Tibial nerve (tissue), 4 donors: ENCODE data around the gene SAPCD2. TPM values are rescaled to one million over a fixed set of nuclear protein-coding genes. Genes with fewer than 3 reads are reported as not detected.

Experiments used
- DNase-seq, 2 donors: peaks; one replicate each; pipeline ENCODE4 v3.0.0-alpha.2; 2019; ENCODE audit warnings: low spot score in 2 of 2
- H3K27ac ChIP-seq, 4 donors: fragments of 200-600 bp; sonication (generic) in 3 of 4; one replicate each; pipeline ENCODE4 v1.5.1; 2017 to 2019; ENCODE audit warnings: mild to moderate bottlenecking in 1 of 4
- H3K27me3 ChIP-seq, 2 donors: fragments of 200-600 bp; sonication (generic) in 1 of 2; one replicate each; pipeline versions ENCODE4 v1.5.1 to v1.6.0; 2017 to 2019
- H3K36me3 ChIP-seq, 3 donors: fragments of 200-600 bp; sonication (generic); one replicate each; pipeline ENCODE4 v1.5.1; 2018 to 2019
- H3K4me1 ChIP-seq, 4 donors: fragments of 200-600 bp; sonication (generic) in 3 of 4; one replicate each; pipeline ENCODE4 v1.5.1; 2017 to 2019
- H3K4me3 ChIP-seq, 4 donors: fragments of 200-600 bp; sonication (generic) in 3 of 4; one replicate each; pipeline ENCODE4 v1.5.1; 2017 to 2019; ENCODE audit warnings: mild to moderate bottlenecking in 1 of 4, moderate library complexity in 1 of 4
- H3K9me3 ChIP-seq, 4 donors: fragments of 200-600 bp; sonication (generic) in 3 of 4; one replicate each; pipeline ENCODE4 v1.5.1; 2017 to 2019
- EP300 ChIP-seq, 2 donors: sonication (generic); formaldehyde crosslinking; IDR thresholded peaks; one replicate each; pipeline ENCODE4 v1.6.1; 2017; ENCODE audit warnings: antibody characterized with exemption in 2 of 2, mild to moderate bottlenecking in 1 of 2
- POLR2A ChIP-seq, 2 donors: fragments of 450-650 bp; IDR thresholded peaks; one replicate each; pipeline ENCODE4 v1.6.1; 2017; ENCODE audit warnings: antibody characterized with exemption in 2 of 2, mild to moderate bottlenecking in 2 of 2, moderate library complexity in 2 of 2
- WGBS, 2 donors: methylation state at CpG; one replicate each; pipeline ENCODE4 v1.1.5; 2018; 5-methylcytosine and 5-hydroxymethylcytosine counted together
- total RNA-seq, 4 donors: library from RNA; depleted of rRNA; stranded (reverse); fragments of >200 nt; gene quantifications; one replicate each; pipeline ENCODE4 v1.1.0, GENCODE V29; 2016
- TF ChIP-seq, protein P1 (sequence below), 5 experiments: fragments of 200-600 bp in 3 of 5; fragments of 450-650 bp in 2 of 5; sonication (generic) in 3 of 5; IDR thresholded peaks; one replicate each; pipeline ENCODE4 v1.5.1; 2016 to 2019; ENCODE audit warnings: antibody characterized with exemption in 5 of 5, mild to moderate bottlenecking in 3 of 5, moderate library complexity in 2 of 5

The SAPCD2 gene
- total RNA-seq, 4 donors from 2014 or later = 0.22 to 0.90 TPM; not detected in 2

- H3K4me1 ChIP-seq = peaks cover 0 to 54% (median 25%) of the 10 kb centered on the region in 4 donors
- no peaks in the 10 kb centered on the region for H3K9me3 ChIP-seq
- DNase-seq = no peak
- no peak for TF ChIP-seq EP300 (IDR thresholded peaks at IDR 0.05)
- TF ChIP-seq POLR2A (IDR thresholded peaks at IDR 0.05) = no peak
- TF ChIP-seq, protein P1, sequence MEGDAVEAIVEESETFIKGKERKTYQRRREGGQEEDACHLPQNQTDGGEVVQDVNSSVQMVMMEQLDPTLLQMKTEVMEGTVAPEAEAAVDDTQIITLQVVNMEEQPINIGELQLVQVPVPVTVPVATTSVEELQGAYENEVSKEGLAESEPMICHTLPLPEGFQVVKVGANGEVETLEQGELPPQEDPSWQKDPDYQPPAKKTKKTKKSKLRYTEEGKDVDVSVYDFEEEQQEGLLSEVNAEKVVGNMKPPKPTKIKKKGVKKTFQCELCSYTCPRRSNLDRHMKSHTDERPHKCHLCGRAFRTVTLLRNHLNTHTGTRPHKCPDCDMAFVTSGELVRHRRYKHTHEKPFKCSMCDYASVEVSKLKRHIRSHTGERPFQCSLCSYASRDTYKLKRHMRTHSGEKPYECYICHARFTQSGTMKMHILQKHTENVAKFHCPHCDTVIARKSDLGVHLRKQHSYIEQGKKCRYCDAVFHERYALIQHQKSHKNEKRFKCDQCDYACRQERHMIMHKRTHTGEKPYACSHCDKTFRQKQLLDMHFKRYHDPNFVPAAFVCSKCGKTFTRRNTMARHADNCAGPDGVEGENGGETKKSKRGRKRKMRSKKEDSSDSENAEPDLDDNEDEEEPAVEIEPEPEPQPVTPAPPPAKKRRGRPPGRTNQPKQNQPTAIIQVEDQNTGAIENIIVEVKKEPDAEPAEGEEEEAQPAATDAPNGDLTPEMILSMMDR (IDR thresholded peaks at IDR 0.05) = no peak
- peaks cover 0 to 16% (median 0%) of the 10 kb centered on the region in 3 donors for H3K36me3 ChIP-seq
- H3K27me3 ChIP-seq = peaks cover 0 to 19% of the 10 kb centered on the region in 2 donors
- 1 to 2% methylated on average over 17 to 29 of the region's 96 CpGs for WGBS, 2 donors
- peak overlapping the region in 3 of 4 donors; percentile 20 to 75 (median 51) for H3K27ac ChIP-seq
- peak overlapping the region; percentile 25 to 76 (median 60) for H3K4me3 ChIP-seq
Measured at GRCh38 chr9:137045294-137046087, 24.9 kb downstream of the SAPCD2 start.

DNA sequence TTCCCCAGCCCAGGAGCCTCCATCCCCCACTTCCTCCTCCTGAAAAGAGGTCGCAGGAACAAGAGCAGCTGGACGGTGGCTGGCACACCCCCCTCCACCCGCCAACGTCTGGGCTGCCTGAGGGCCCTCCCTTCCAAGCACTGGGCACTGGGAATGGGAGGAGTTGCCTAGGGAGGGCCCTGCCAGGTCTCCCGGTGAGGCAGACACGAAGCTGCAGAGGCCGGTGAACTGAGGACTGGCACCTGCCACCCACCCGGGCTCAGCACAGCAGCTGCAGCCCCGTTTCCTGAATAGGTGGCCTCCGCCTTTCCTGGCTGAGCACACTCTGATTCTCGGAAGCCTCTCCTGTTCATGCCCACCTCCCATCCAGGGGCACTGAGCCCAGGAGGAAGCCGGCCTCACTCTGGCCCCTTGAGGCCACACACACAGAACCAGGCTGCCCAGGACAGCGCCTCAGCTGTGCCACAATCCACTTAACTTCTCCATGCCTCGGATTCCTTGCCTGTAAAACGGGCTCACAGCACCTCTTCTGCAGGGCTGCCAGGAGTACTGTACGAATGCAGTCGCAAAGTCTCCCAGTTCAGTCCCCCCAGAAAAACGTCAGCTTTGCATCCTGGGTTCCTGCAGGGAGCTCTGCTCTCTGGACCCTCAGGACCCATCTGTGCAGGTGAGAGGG lies 25.7 kb downstream of the SAPCD2 start:
- peaks cover 0 to 52% (median 25%) of the 10 kb centered on the region in 4 donors for H3K4me1 ChIP-seq
- H3K27me3 ChIP-seq = peaks cover 0 to 17% of the 10 kb centered on the region in 2 donors
- H3K27ac ChIP-seq = peak overlapping the region in 2 of 4 donors; percentile 45 to 75
- TF ChIP-seq EP300 (IDR thresholded peaks at IDR 0.05) = no peak
- no peak for TF ChIP-seq POLR2A (IDR thresholded peaks at IDR 0.05)
- TF ChIP-seq, protein P1 (IDR thresholded peaks at IDR 0.05) = no peak
- no peaks in the 10 kb centered on the region for H3K9me3 ChIP-seq
- no peak for DNase-seq
- peaks cover 0 to 25% (median 0%) of the 10 kb centered on the region in 3 donors for H3K36me3 ChIP-seq
- H3K4me3 ChIP-seq = peak overlapping the region; percentile 25 to 76 (median 54)
- WGBS, 2 donors = 24 to 31% methylated on average over 6 to 18 of the region's 18 CpGs

DNA sequence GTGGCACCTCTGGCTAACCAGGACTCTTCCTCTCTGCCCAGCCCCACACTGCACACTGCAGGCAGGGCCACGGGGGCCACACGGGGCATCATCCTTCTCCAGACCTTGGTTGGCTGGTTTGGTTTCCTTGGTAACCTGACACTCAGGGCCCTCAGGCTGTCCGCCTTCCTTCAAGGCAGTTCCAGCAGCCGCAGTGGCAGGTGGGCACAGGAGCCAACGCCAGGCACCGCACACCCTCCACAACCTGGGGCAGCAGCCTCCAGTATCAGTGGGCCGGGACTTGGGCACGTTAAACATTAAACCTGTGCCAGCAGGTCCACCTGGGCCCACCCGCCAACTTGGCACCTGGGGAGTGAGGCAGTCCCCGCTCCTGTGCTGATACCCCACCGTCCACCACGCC lies 26.3 kb downstream of the SAPCD2 start:
- peaks cover 0 to 31% (median 0%) of the 10 kb centered on the region in 3 donors for H3K36me3 ChIP-seq
- peaks cover 0 to 46% (median 24%) of the 10 kb centered on the region in 4 donors for H3K4me1 ChIP-seq
- peak overlapping the region in 1 of 4 donors; percentile 67 for H3K27ac ChIP-seq

GRCh38 chr9:137042751-137043727 lies 27.3 kb downstream of the SAPCD2 start:
- Histone ChIP-seq H3K27ac (peak overlapping the region in 1 of 4 donors; percentile 67), H3K27me3 (peaks cover 0 to 1% of the 10 kb centered on the region in 2 donors), H3K4me3 (peak overlapping the region in 2 of 4 donors; percentile 9 to 76), H3K4me1 (peaks cover 0 to 40% (median 24%) of the 10 kb centered on the region in 4 donors), H3K9me3 (no peaks in the 10 kb centered on the region), H3K36me3 (peaks cover 0 to 41% (median 0%) of the 10 kb centered on the region in 3 donors)
- DNase-seq = no peak
- WGBS, 2 donors = 68 to 69% methylated on average over 25 to 27 of the region's 36 CpGs
- no peak for TF ChIP-seq EP300 (IDR thresholded peaks at IDR 0.05)
- TF ChIP-seq, protein P1 (IDR thresholded peaks at IDR 0.05) = no peak
- TF ChIP-seq POLR2A (IDR thresholded peaks at IDR 0.05) = no peak

More for the DNA sequence above, 26.3 kb downstream of the SAPCD2 start:
- no peak for TF ChIP-seq EP300 (IDR thresholded peaks at IDR 0.05)
- TF ChIP-seq, protein P1 (IDR thresholded peaks at IDR 0.05) = no peak
- no peak for TF ChIP-seq POLR2A (IDR thresholded peaks at IDR 0.05)
- WGBS, 2 donors = 38 to 72% methylated on average over 4 to 12 of the region's 12 CpGs
- no peaks in the 10 kb centered on the region for H3K9me3 ChIP-seq
- DNase-seq = no peak
- H3K4me3 ChIP-seq = peak overlapping the region in 1 of 4 donors; percentile 76
- H3K27me3 ChIP-seq = peaks cover 0 to 11% of the 10 kb centered on the region in 2 donors
